ENCODE results near the gene TRIO. TPM values are rescaled to one million over a fixed set of nuclear protein-coding genes. Genes with fewer than 3 reads are reported as not detected.

Gene TRIO
- total RNA-seq, 1 donor, result 211 TPM

- H3K4me3 ChIP-seq (ENCODE audit: low read depth, low read length), result peak overlapping the region; percentile 98
- DNase-seq (ENCODE audit: low read depth), result peak; percentile 30
- TF ChIP-seq CTCF (IDR thresholded peaks at IDR 0.05; ENCODE audit: insufficient read depth, low read length), result no peak
These were observed 299.4 kb downstream of the TRIO start for GRCh38 chr5:14442536-14442935.

- peak; percentile 70 for DNase-seq (ENCODE audit: low read depth)
- TF ChIP-seq CTCF (IDR thresholded peaks at IDR 0.05; ENCODE audit: insufficient read depth, low read length), result no peak
- H3K4me3 ChIP-seq (ENCODE audit: low read depth, low read length), result peak overlapping the region; percentile 98
These were observed 300.5 kb downstream of the TRIO start for GRCh38 chr5:14443671-14444093.

GRCh38 chr5:14444161-14444560 lies 301.0 kb downstream of the TRIO start:
- H3K4me3 ChIP-seq (ENCODE audit: low read depth, low read length), result peak overlapping the region; percentile 53
- peak; percentile 30 for DNase-seq (ENCODE audit: low read depth)
- no peak for TF ChIP-seq CTCF (IDR thresholded peaks at IDR 0.05; ENCODE audit: insufficient read depth, low read length)

- peak overlapping the region; percentile 40 for H3K4me3 ChIP-seq (ENCODE audit: low read depth, low read length)
- DNase-seq (ENCODE audit: low read depth), result peak; percentile 53
- TF ChIP-seq CTCF (IDR thresholded peaks at IDR 0.05; ENCODE audit: insufficient read depth, low read length), result no peak
These were observed 301.9 kb downstream of the TRIO start for GRCh38 chr5:14445013-14445412.

GRCh38 chr5:14445576-14446290 lies 302.6 kb downstream of the TRIO start:
- H3K4me3 ChIP-seq (ENCODE audit: low read depth, low read length), result peak overlapping the region; percentile 47
- no peak for TF ChIP-seq CTCF (IDR thresholded peaks at IDR 0.05; ENCODE audit: insufficient read depth, low read length)
- DNase-seq (ENCODE audit: low read depth), result peak; percentile 76

- no peak for TF ChIP-seq CTCF (IDR thresholded peaks at IDR 0.05; ENCODE audit: insufficient read depth, low read length)
- H3K4me3 ChIP-seq (ENCODE audit: low read depth, low read length), result peak overlapping the region; percentile 35
- DNase-seq (ENCODE audit: low read depth), result peak; percentile 93
These were observed 305.1 kb downstream of the TRIO start for GRCh38 chr5:14447958-14448911.
